ENCODE measurements around the gene RNF17.

DNA sequence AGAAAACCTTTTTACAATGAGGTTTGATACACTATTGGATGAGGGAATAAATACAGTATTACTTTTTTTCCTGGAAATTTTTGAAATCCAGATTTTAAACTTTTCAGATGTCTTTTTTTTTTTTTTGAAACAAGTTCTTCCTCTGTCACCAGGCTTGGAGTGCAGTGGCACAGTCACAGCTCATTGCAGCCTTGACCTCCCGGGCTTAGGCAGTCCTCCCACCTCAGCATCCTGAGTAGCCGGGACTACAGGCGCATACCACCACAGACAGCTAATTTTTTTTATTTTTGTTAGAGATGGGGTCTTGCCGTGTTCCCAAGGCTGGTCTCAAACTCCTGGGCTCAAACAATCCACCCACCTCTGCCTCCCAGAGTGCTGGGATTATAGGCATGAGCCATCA, 96.8 kb downstream of the RNF17 start:
- no peak for TF ChIP-seq POLR2AphosphoS5 (IDR thresholded peaks at IDR 0.05)
- no peak for TF ChIP-seq CTCF (IDR thresholded peaks at IDR 0.05)
